GM12864 (cell line): ENCODE results near the gene CACNA2D2.

Experiments
- DNase-seq: peaks from one replicate; pipeline ENCODE4 v3.0.0-alpha.2; 2011; ENCODE audit warnings: low read depth
- H3K4me3 ChIP-seq: 2 replicates; pipeline ENCODE4 v1.5.1; 2011; ENCODE audit warnings: mild to moderate bottlenecking, low read depth, low read length, control low read depth
- CTCF ChIP-seq: IDR thresholded peaks from 2 replicates; pipeline ENCODE4 v1.5.1; 2011; ENCODE audit warnings: low read depth, mild to moderate bottlenecking, moderate library complexity, low read length, control low read depth, inconsistent platforms; ENCODE audit errors: missing control alignments

Gene CACNA2D2

GRCh38 chr3:50412231-50412754, 91.1 kb downstream of the CACNA2D2 start:
- TF ChIP-seq CTCF: no peak
- DNase-seq: no peak
- H3K4me3 ChIP-seq: no peak overlapping the region

- no peak for TF ChIP-seq CTCF
- no peak overlapping the region for H3K4me3 ChIP-seq
- no peak for DNase-seq
Measured at GRCh38 chr3:50411229-50411628, 92.2 kb downstream of the CACNA2D2 start.

- TF ChIP-seq CTCF: no peak
- H3K4me3 ChIP-seq: no peak overlapping the region
- no peak for DNase-seq
Measured at GRCh38 chr3:50410608-50411139, 92.8 kb downstream of the CACNA2D2 start.

- TF ChIP-seq CTCF: no peak
- no peak overlapping the region for H3K4me3 ChIP-seq
- no peak for DNase-seq
Measured at GRCh38 chr3:50410185-50410584, 93.2 kb downstream of the CACNA2D2 start.

- H3K4me3 ChIP-seq: no peak overlapping the region
- no peak for TF ChIP-seq CTCF
- DNase-seq: no peak
Measured at GRCh38 chr3:50408443-50408944, 94.9 kb downstream of the CACNA2D2 start.

GRCh38 chr3:50406487-50406886, 96.9 kb downstream of the CACNA2D2 start:
- TF ChIP-seq CTCF: no peak
- H3K4me3 ChIP-seq: no peak overlapping the region
- DNase-seq: no peak

- H3K4me3 ChIP-seq: no peak overlapping the region
- no peak for TF ChIP-seq CTCF
- DNase-seq: no peak
Measured at GRCh38 chr3:50405249-50405648, 98.2 kb downstream of the CACNA2D2 start.
